ENCODE measurements around the gene SEMA3G.

Gene SEMA3G

GRCh38 chr3:52397676-52398399, 47.1 kb downstream of the SEMA3G start:
- no peak for DNase-seq (ENCODE audit: extremely low read depth in 1 of 2, low read depth in 1 of 2)

GRCh38 chr3:52396907-52397591, 47.9 kb downstream of the SEMA3G start:
- DNase-seq (ENCODE audit: extremely low read depth in 1 of 2, low read depth in 1 of 2), result no peak

- DNase-seq (ENCODE audit: extremely low read depth in 1 of 2, low read depth in 1 of 2), result no peak
Measured at GRCh38 chr3:52396011-52396906, 48.6 kb downstream of the SEMA3G start.

- DNase-seq (ENCODE audit: extremely low read depth in 1 of 2, low read depth in 1 of 2), result no peak
Measured at GRCh38 chr3:52395503-52395865, 49.4 kb downstream of the SEMA3G start.

GRCh38 chr3:52394751-52395502, 50.0 kb downstream of the SEMA3G start:
- no peak for DNase-seq (ENCODE audit: extremely low read depth in 1 of 2, low read depth in 1 of 2)

- DNase-seq (ENCODE audit: extremely low read depth in 1 of 2, low read depth in 1 of 2), result no peak
Measured at GRCh38 chr3:52393959-52394670, 50.8 kb downstream of the SEMA3G start.

- no peak for DNase-seq (ENCODE audit: extremely low read depth in 1 of 2, low read depth in 1 of 2)
Measured at GRCh38 chr3:52393131-52393807, 51.6 kb downstream of the SEMA3G start.

GRCh38 chr3:52392216-52392930, 52.5 kb downstream of the SEMA3G start:
- DNase-seq (ENCODE audit: extremely low read depth in 1 of 2, low read depth in 1 of 2), result no peak

- no peak for DNase-seq (ENCODE audit: extremely low read depth in 1 of 2, low read depth in 1 of 2)
Measured at GRCh38 chr3:52391096-52391495, 53.8 kb downstream of the SEMA3G start.

GRCh38 chr3:52388933-52389332, 56.0 kb downstream of the SEMA3G start:
- no peak for DNase-seq (ENCODE audit: extremely low read depth in 1 of 2, low read depth in 1 of 2)

- no peak for DNase-seq (ENCODE audit: extremely low read depth in 1 of 2, low read depth in 1 of 2)
Measured at GRCh38 chr3:52388348-52388821, 56.5 kb downstream of the SEMA3G start.

- DNase-seq (ENCODE audit: extremely low read depth in 1 of 2, low read depth in 1 of 2), result no peak
Measured at GRCh38 chr3:52387481-52387880, 57.4 kb downstream of the SEMA3G start.

GRCh38 chr3:52385157-52385556, 59.7 kb downstream of the SEMA3G start:
- peak in 1 of 2 donors; percentile 19 for DNase-seq (ENCODE audit: extremely low read depth in 1 of 2, low read depth in 1 of 2)

- no peak for DNase-seq (ENCODE audit: extremely low read depth in 1 of 2, low read depth in 1 of 2)
Measured at GRCh38 chr3:52384019-52384761, 60.7 kb downstream of the SEMA3G start.

GRCh38 chr3:52383446-52383845, 61.5 kb downstream of the SEMA3G start:
- DNase-seq (ENCODE audit: extremely low read depth in 1 of 2, low read depth in 1 of 2), result no peak
